Measurements from ENCODE around the gene ACOT11. TPM values are rescaled to one million over a fixed set of nuclear protein-coding genes. Genes with fewer than 3 reads are reported as not detected.

The ACOT11 gene
- total and polyA plus RNA-seq, 2 experiments from 2014 or later, result 23.8 to 33.4 TPM

DNA sequence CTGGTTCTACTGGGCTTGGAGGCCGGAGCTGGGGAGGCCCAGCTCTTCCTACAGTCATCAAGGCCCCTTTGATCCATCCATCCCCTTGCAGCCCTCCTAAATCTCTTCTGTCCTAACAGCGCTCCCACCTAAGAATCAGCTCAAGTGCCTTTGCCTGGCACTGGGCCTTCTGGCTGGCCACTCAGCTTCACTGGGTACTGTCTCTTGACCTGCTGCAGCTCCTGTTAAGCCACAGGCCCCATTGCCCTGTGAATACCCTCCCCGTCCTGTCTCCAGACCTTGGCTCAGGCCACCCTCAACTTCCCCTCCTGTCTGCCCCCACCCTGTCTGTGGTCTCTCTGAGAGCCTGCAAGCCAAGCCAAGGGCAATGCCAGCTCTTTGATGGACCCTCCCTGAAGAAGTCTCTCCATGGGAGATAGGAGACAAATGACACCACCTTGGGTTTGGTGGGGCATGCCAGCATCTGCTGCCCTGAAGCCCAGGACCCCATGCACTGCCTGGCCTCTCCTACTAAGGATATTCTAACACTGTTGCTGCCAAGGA is 48.0 kb downstream of the ACOT11 start:
- peaks cover 22% of the 10 kb centered on the region for H3K36me3 ChIP-seq
- TF ChIP-seq, protein P1, sequence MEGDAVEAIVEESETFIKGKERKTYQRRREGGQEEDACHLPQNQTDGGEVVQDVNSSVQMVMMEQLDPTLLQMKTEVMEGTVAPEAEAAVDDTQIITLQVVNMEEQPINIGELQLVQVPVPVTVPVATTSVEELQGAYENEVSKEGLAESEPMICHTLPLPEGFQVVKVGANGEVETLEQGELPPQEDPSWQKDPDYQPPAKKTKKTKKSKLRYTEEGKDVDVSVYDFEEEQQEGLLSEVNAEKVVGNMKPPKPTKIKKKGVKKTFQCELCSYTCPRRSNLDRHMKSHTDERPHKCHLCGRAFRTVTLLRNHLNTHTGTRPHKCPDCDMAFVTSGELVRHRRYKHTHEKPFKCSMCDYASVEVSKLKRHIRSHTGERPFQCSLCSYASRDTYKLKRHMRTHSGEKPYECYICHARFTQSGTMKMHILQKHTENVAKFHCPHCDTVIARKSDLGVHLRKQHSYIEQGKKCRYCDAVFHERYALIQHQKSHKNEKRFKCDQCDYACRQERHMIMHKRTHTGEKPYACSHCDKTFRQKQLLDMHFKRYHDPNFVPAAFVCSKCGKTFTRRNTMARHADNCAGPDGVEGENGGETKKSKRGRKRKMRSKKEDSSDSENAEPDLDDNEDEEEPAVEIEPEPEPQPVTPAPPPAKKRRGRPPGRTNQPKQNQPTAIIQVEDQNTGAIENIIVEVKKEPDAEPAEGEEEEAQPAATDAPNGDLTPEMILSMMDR (IDR thresholded peaks at IDR 0.05; ENCODE audit: low read depth, low read length), result no peak
- no peak overlapping the region for H3K4me3 ChIP-seq
- DNase-seq (ENCODE audit: low read depth in 1 of 2, low spot score in 1 of 2), result no peak
- H3K27me3 ChIP-seq, result no peaks in the 10 kb centered on the region
- no peak overlapping the region for H3K27ac ChIP-seq
- no peaks in the 10 kb centered on the region for H3K4me1 ChIP-seq (ENCODE audit: low read depth)
- H3K9me3 ChIP-seq (ENCODE audit: low read depth), result no peaks in the 10 kb centered on the region

DNA sequence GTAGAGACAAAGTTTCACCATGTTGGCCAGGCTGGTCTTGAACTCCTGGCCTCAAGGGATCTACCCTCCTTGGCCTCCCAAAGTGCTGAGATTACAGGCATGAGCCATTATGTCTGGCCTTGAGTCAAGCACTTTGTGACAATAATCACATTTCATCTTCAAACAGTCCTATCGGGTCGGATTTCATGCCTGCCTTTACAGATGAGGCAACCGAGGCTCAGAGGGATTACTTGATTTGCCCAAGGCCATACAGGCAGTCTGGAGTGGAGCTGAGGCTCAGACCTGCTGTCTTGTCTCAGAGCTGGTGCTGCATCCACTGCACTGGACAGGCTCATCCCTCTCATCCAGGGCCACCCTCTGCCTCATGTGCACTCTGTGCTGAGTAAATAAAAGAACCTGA is 48.7 kb downstream of the ACOT11 start:
- no peak overlapping the region for H3K27ac ChIP-seq
- H3K4me3 ChIP-seq, result no peak overlapping the region
- H3K36me3 ChIP-seq, result peaks cover 22% of the 10 kb centered on the region
- H3K27me3 ChIP-seq, result no peaks in the 10 kb centered on the region
- no peak for DNase-seq (ENCODE audit: low read depth in 1 of 2, low spot score in 1 of 2)
- no peaks in the 10 kb centered on the region for H3K9me3 ChIP-seq (ENCODE audit: low read depth)
- no peaks in the 10 kb centered on the region for H3K4me1 ChIP-seq (ENCODE audit: low read depth)
- TF ChIP-seq, protein P1 (IDR thresholded peaks at IDR 0.05; ENCODE audit: low read depth, low read length), result no peak

DNA sequence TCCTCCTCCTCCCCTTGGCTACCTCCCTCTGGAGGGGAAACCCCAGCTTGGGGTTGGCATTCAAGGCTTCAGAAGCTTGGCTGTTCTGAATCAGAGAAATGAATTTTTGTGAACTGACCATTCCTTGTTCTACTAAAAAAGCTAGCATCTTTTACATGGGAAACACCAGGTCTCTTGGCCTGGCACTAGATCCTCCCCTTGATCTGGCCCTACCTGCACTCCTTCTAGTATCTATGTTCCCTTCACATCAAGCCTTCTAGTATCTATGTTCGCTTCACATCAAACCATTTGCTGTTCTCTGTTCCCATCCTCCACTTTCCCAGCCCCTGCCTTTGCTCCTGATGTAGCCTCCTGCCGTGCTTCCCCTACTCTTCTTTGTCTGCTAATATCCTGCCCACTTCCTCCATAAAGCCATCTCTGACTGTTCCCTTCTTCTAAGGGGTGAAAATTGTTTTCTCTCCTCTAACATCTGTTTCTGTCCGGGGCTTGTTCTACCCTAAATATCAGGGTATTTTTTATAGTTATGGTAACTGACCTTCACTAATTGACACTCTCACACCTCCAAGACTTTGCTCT is 49.5 kb downstream of the ACOT11 start:
- TF ChIP-seq, protein P1 (IDR thresholded peaks at IDR 0.05; ENCODE audit: low read depth, low read length), result no peak
- Histone ChIP-seq H3K36me3 (peaks cover 22% of the 10 kb centered on the region), H3K4me3 (no peak overlapping the region), H3K9me3 (ENCODE audit: low read depth) (no peaks in the 10 kb centered on the region), H3K4me1 (ENCODE audit: low read depth) (no peaks in the 10 kb centered on the region), H3K27me3 (no peaks in the 10 kb centered on the region), H3K27ac (no peak overlapping the region)
- no peak for DNase-seq (ENCODE audit: low read depth in 1 of 2, low spot score in 1 of 2)

DNA sequence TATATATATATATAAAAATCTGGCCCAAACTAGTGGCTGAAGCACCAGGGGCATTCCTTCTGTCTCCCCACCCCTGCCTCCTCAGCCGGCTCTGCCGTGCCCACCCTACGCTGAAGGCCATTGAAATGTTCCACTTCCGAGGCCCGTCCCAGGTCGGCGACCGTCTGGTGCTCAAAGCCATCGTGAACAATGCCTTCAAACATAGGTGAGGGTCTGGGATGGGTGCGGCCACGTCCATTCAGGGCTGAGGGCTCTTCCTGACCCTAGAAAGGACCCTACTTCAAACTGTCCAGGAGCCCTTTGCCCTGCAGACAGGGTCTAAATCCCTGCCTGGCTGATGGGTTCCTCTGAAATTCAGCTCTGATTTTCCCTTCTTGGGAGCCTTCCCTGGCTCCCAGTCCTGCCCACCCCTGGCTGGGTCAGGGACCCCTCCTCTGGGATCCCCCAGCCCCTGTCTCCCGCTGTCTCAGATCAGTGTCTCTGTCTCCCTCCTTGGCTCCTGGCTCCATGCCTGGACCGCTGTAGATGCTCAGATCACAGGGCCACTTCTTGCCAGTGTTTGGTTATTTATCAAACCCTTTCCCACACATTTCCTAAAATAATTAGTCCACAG is 51.3 kb downstream of the ACOT11 start:
- Histone ChIP-seq H3K4me3 (no peak overlapping the region), H3K4me1 (ENCODE audit: low read depth) (no peaks in the 10 kb centered on the region), H3K9me3 (ENCODE audit: low read depth) (no peaks in the 10 kb centered on the region), H3K27me3 (no peaks in the 10 kb centered on the region), H3K27ac (no peak overlapping the region), H3K36me3 (peaks cover 21% of the 10 kb centered on the region)
- TF ChIP-seq, protein P1 (IDR thresholded peaks at IDR 0.05; ENCODE audit: low read depth, low read length), result no peak
- DNase-seq (ENCODE audit: low read depth in 1 of 2, low spot score in 1 of 2), result no peak

DNA sequence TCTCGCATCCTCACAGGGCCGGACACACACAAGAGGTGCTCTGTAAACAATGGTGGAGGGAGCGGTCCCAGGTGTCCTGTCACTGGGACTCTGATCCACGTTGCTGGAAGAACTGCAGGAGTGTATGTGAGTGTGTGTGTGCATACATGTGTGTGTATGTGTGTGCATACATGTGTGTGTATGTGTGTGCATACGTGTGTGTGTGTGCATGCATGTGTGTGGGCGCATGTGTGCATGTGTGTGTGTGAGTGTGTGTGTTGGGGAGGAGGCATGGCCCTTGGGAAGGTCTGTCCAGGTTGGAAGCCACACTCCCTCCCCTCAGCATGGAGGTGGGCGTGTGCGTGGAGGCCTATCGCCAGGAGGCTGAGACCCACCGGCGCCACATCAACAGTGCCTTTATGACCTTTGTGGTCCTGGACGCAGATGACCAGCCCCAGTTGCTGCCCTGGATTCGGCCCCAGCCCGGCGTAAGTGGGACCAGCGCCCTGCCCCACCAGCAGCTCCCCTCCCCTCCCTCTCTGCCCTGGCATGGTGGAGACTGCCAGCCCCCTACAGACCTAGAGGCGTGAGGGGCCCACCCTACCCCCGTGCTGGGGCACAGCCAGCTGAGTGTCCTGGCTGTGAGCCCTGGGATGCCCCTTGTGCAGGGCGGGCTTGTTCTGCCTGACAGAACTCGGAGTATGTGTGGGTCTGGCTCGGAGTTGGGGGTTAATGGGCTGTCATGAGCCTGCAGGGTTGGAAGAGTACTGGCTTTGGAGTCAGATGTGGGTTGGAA is 53.1 kb downstream of the ACOT11 start:
- DNase-seq (ENCODE audit: low read depth in 1 of 2, low spot score in 1 of 2), result no peak
- Histone ChIP-seq H3K4me3 (no peak overlapping the region), H3K4me1 (ENCODE audit: low read depth) (no peaks in the 10 kb centered on the region)

More for the DNA sequence above, 53.1 kb downstream of the ACOT11 start:
- Histone ChIP-seq H3K27ac (no peak overlapping the region), H3K9me3 (ENCODE audit: low read depth) (no peaks in the 10 kb centered on the region), H3K36me3 (peaks cover 19% of the 10 kb centered on the region), H3K27me3 (no peaks in the 10 kb centered on the region)
- TF ChIP-seq, protein P1 (IDR thresholded peaks at IDR 0.05; ENCODE audit: low read depth, low read length), result no peak
